Natural killer cell treated with Interleukin-12 subunit alpha and Interleukin-12 subunit beta and Interleukin-15 and Interleukin-18, amount 100 ng/mL, for 72 hours (primary cell): ENCODE results near the gene UBE2QL1. TPM values are rescaled to one million over a fixed set of nuclear protein-coding genes. Genes with fewer than 3 reads are reported as not detected.

Experiments
- ATAC-seq, 2 donors: fragments of 150-1000 bp; cut with Tn5 transposase in 1 of 2; sonication (Bioruptor Pico), chemical (Tn5 transposase) in 1 of 2; 2 replicates each; pipeline ENCODE4 v1.10.0; 2021
- DNase-seq: peaks from one replicate; pipeline ENCODE4 v3.0.0; 2022; ENCODE audit warnings: low spot score
- H3K27ac Mint-ChIP-seq, 2 donors: 1 replicate in 1 of 2; 2 replicates in 1 of 2; pipeline ENCODE4 v1.8.0; 2022; ENCODE audit warnings: mixed read lengths in 2 of 2, mild to moderate bottlenecking in 1 of 2, moderate library complexity in 1 of 2
- H3K27me3 Mint-ChIP-seq, 2 donors: 1 replicate in 1 of 2; 2 replicates in 1 of 2; pipeline ENCODE4 v1.8.0; 2022; ENCODE audit warnings: mixed read lengths in 2 of 2
- H3K36me3 Mint-ChIP-seq: one replicate; pipeline ENCODE4 v1.8.0; 2022; ENCODE audit warnings: mixed read lengths
- H3K4me1 Mint-ChIP-seq, 2 donors: 1 replicate in 1 of 2; 2 replicates in 1 of 2; pipeline ENCODE4 v1.8.0; 2022; ENCODE audit warnings: low read depth in 2 of 2, mixed read lengths in 2 of 2, mild to moderate bottlenecking in 1 of 2
- H3K4me3 Mint-ChIP-seq: one replicate; pipeline ENCODE4 v1.8.0; 2022; ENCODE audit warnings: mixed read lengths
- H3K9me3 Mint-ChIP-seq: 2 replicates; pipeline ENCODE4 v1.8.0; 2022; ENCODE audit warnings: mixed read lengths
- total RNA-seq, 2 donors: library from RNA; stranded (reverse); gene quantifications; one replicate each; pipeline ENCODE4 v1.2.3, GENCODE V29; 2022

The UBE2QL1 gene
- total RNA-seq, 2 donors from 2014 or later: not detected

GRCh38 chr5:6540111-6540827 is 91.6 kb downstream of the UBE2QL1 start:
- no peak overlapping the region for H3K27ac Mint-ChIP-seq
- H3K9me3 Mint-ChIP-seq: no peaks in the 10 kb centered on the region
- peaks cover 11 to 20% of the 10 kb centered on the region in 2 donors for H3K27me3 Mint-ChIP-seq
- no peaks in the 10 kb centered on the region for H3K4me1 Mint-ChIP-seq
- no peak overlapping the region for H3K4me3 Mint-ChIP-seq
- ATAC-seq (no peak), DNase-seq (no peak)
- H3K36me3 Mint-ChIP-seq: no peaks in the 10 kb centered on the region

GRCh38 chr5:6541256-6542013 is 92.8 kb downstream of the UBE2QL1 start:
- no peak overlapping the region for H3K4me3 Mint-ChIP-seq
- H3K27me3 Mint-ChIP-seq: peaks cover 14 to 20% of the 10 kb centered on the region in 2 donors
- no peak for ATAC-seq

GRCh38 chr5:6542421-6543345 is 94.0 kb downstream of the UBE2QL1 start:
- Mint-ChIP-seq H3K36me3 (no peaks in the 10 kb centered on the region), H3K4me1 (no peaks in the 10 kb centered on the region), H3K27me3 (peaks cover 17 to 24% of the 10 kb centered on the region in 2 donors), H3K9me3 (no peaks in the 10 kb centered on the region), H3K27ac (no peak overlapping the region), H3K4me3 (no peak overlapping the region)
- no peak for DNase-seq
- ATAC-seq: no peak

More at GRCh38 chr5:6541256-6542013, 92.8 kb downstream of the UBE2QL1 start:
- Mint-ChIP-seq H3K4me1 (no peaks in the 10 kb centered on the region), H3K36me3 (no peaks in the 10 kb centered on the region), H3K27ac (no peak overlapping the region), H3K9me3 (no peaks in the 10 kb centered on the region)
- no peak for DNase-seq

- H3K27ac Mint-ChIP-seq: no peak overlapping the region
- H3K4me1 Mint-ChIP-seq: no peaks in the 10 kb centered on the region
- H3K4me3 Mint-ChIP-seq: no peak overlapping the region
- peaks cover 17 to 20% of the 10 kb centered on the region in 2 donors for H3K27me3 Mint-ChIP-seq
- no peak for ATAC-seq
- no peak for DNase-seq
- no peaks in the 10 kb centered on the region for H3K9me3 Mint-ChIP-seq
- H3K36me3 Mint-ChIP-seq: no peaks in the 10 kb centered on the region
Measured at GRCh38 chr5:6543346-6543730, 94.7 kb downstream of the UBE2QL1 start.

GRCh38 chr5:6543830-6544560 is 95.3 kb downstream of the UBE2QL1 start:
- DNase-seq (no peak), ATAC-seq (no peak)
- Mint-ChIP-seq H3K9me3 (no peaks in the 10 kb centered on the region), H3K27me3 (peaks cover 15 to 17% of the 10 kb centered on the region in 2 donors), H3K4me3 (no peak overlapping the region), H3K4me1 (no peaks in the 10 kb centered on the region), H3K27ac (no peak overlapping the region), H3K36me3 (no peaks in the 10 kb centered on the region)

Other genes starting within 250 kb of the UBE2QL1 start
- 10 to 100 TPM; 49.9 to 55.8 TPM for gene MED10, start 70.3 kb upstream of the UBE2QL1 start, total RNA-seq
- gene NSUN2, start 184.2 kb downstream of the UBE2QL1 start, total RNA-seq: 100 to 1,000 TPM; 111 to 164 TPM
- gene SRD5A1, start 184.6 kb downstream of the UBE2QL1 start, total RNA-seq: 10 to 100 TPM in 1 of 2 donors, 1 to 10 TPM in 1; 7.2 to 14.6 TPM